Breast epithelium (tissue), 3 donors: Measurements from ENCODE around the gene DAPK1.

Source experiments
- CTCF ChIP-seq, 3 donors: fragments of 450-650 bp; IDR thresholded peaks; one replicate each; pipeline ENCODE4 v1.5.1; 2016 to 2017; ENCODE audit warnings: antibody characterized with exemption in 3 of 3, mild to moderate bottlenecking in 3 of 3, moderate library complexity in 3 of 3
- POLR2A ChIP-seq: fragments of 450-650 bp; IDR thresholded peaks from one replicate; pipeline ENCODE4 v1.6.1; 2016; ENCODE audit warnings: antibody characterized with exemption, mild to moderate bottlenecking, moderate library complexity
- POLR2AphosphoS5 ChIP-seq, 3 donors: sonication (generic); formaldehyde crosslinking; IDR thresholded peaks; one replicate each; pipeline ENCODE4 v1.6.1; 2017; ENCODE audit warnings: antibody characterized with exemption in 3 of 3

- TF ChIP-seq CTCF (IDR thresholded peaks at IDR 0.05) (no peak), POLR2AphosphoS5 (IDR thresholded peaks at IDR 0.05) (no peak), POLR2A (no peak)
Measured at GRCh38 chr9:87615136-87615535, 117.5 kb downstream of the DAPK1 start.
